ENCODE results near the gene OSBP2. TPM values are rescaled to one million over a fixed set of nuclear protein-coding genes. Genes with fewer than 3 reads are reported as not detected.

OSBP2 gene
- total RNA-seq, 4 donors from 2014 or later, result 0.66 to 2.4 (median 1.6) TPM

- Histone ChIP-seq H3K9me3 (no peaks in the 10 kb centered on the region), H3K36me3 (no peaks in the 10 kb centered on the region), H3K4me1 (peaks cover 0 to 16% (median 8%) of the 10 kb centered on the region in 4 donors), H3K4me3 (no peak overlapping the region), H3K27me3 (peaks cover 0 to 11% of the 10 kb centered on the region in 2 donors), H3K27ac (no peak overlapping the region)
- 74 to 79% methylated on average over 7 of the region's 7 CpGs for WGBS, 2 donors
- no peak for DNase-seq (ENCODE audit: low spot score in 2 of 2)
- TF ChIP-seq EP300 (IDR thresholded peaks at IDR 0.05) (no peak), CTCF (IDR thresholded peaks at IDR 0.05) (no peak), POLR2A (IDR thresholded peaks at IDR 0.05) (no peak)
Measured at GRCh38 chr22:30695871-30696655, 1.4 kb downstream of the OSBP2 start.

DNA sequence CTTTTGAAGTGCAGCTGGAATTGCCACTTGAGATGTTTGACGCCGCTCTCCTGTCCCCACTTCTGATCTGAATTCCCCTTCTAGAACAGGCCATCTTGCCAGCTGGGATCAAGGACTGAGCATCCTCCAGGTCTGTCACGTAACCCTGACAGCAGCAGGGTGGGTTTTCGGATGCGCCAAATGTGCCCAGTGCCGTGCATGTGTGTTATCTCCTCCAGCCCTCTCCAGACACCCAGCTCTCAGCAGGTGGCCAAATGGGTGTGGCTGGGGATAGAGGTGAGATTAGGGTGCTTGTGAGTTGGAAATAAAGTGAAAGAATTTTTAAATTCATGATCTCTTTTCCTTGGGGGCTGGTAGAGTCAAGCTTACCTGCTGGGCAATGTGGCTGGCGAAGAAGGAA is 3.3 kb downstream of the OSBP2 start:
- H3K4me1 ChIP-seq, result peaks cover 0 to 16% (median 8%) of the 10 kb centered on the region in 4 donors
- 94 to 96% methylated on average over 7 of the region's 7 CpGs for WGBS, 2 donors
- H3K27me3 ChIP-seq, result peaks cover 0 to 11% of the 10 kb centered on the region in 2 donors
- no peaks in the 10 kb centered on the region for H3K36me3 ChIP-seq
- no peak overlapping the region for H3K27ac ChIP-seq
- TF ChIP-seq POLR2A (IDR thresholded peaks at IDR 0.05) (no peak), CTCF (IDR thresholded peaks at IDR 0.05) (no peak), EP300 (IDR thresholded peaks at IDR 0.05) (no peak)
- DNase-seq (ENCODE audit: low spot score in 2 of 2), result no peak
- H3K4me3 ChIP-seq, result no peak overlapping the region
- H3K9me3 ChIP-seq, result no peaks in the 10 kb centered on the region

- H3K4me1 ChIP-seq, result no peaks in the 10 kb centered on the region
- WGBS, 2 donors, result 97 to 100% methylated on average over 1 of the region's 1 CpG
- no peak overlapping the region for H3K27ac ChIP-seq
- H3K9me3 ChIP-seq, result no peaks in the 10 kb centered on the region
- no peak for DNase-seq (ENCODE audit: low spot score in 2 of 2)
- H3K27me3 ChIP-seq, result no peaks in the 10 kb centered on the region
- no peak overlapping the region for H3K4me3 ChIP-seq
- H3K36me3 ChIP-seq, result no peaks in the 10 kb centered on the region
- TF ChIP-seq CTCF (IDR thresholded peaks at IDR 0.05) (no peak), EP300 (IDR thresholded peaks at IDR 0.05) (no peak), POLR2A (IDR thresholded peaks at IDR 0.05) (no peak)
Measured at GRCh38 chr22:30701872-30702271, 7.2 kb downstream of the OSBP2 start.

DNA sequence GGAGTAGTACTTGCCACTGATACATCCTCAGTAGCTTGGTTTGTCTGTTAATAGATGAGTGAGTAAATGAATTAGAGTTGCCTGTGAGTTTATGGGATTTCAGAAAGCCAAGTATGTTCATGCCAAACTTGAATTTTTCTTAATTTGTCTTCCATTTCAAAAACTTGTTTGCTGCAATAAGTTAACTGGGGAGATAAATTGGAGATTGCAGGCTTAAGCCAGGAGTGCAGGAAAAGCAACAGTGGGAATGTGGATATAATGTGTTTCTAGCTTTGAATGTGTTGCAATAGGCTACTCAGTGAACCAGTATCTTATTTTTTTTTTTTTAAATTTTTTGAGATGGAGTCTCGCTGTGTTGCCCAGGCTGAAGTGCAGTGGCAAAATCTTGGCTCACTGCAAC is 8.2 kb downstream of the OSBP2 start:
- H3K27ac ChIP-seq, result no peak overlapping the region
- 100% methylated on average over 1 of the region's 1 CpG for WGBS, 2 donors
- no peaks in the 10 kb centered on the region for H3K27me3 ChIP-seq
- H3K4me1 ChIP-seq, result no peaks in the 10 kb centered on the region
- no peaks in the 10 kb centered on the region for H3K9me3 ChIP-seq
- H3K4me3 ChIP-seq, result no peak overlapping the region
- no peaks in the 10 kb centered on the region for H3K36me3 ChIP-seq
- no peak for TF ChIP-seq POLR2A (IDR thresholded peaks at IDR 0.05)
- no peak for DNase-seq (ENCODE audit: low spot score in 2 of 2)

DNA sequence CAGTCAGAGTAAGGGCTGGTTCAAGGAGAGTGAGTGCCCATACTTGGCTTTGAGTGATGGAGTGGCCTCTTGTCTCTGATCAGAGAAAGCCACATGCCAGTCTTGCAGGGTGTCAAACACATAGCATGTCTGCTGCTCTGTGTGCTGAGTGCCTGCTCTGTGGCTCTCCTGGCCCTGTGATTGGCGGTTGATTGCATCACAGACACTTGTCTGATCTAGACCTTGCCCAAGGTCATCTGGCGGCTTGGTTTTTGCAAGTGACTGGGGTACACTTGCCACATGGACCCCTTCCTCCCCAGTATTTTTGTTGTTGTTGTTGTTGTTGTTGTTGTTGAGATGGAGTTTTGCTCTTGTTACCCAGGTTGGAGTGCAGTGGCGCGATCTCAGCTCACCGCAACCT is 10.3 kb downstream of the OSBP2 start:
- Histone ChIP-seq H3K36me3 (no peaks in the 10 kb centered on the region), H3K4me3 (no peak overlapping the region), H3K9me3 (peaks cover 0 to 6% (median 0%) of the 10 kb centered on the region in 4 donors), H3K27ac (no peak overlapping the region), H3K27me3 (no peaks in the 10 kb centered on the region), H3K4me1 (no peaks in the 10 kb centered on the region)
- no peak for DNase-seq (ENCODE audit: low spot score in 2 of 2)
- TF ChIP-seq CTCF (IDR thresholded peaks at IDR 0.05), result no peak
- no peak for TF ChIP-seq POLR2A (IDR thresholded peaks at IDR 0.05)
- no peak for TF ChIP-seq EP300 (IDR thresholded peaks at IDR 0.05)
- WGBS, 2 donors, result 92 to 96% methylated on average over 5 of the region's 5 CpGs

Measured in tibial nerve (tissue), 4 donors.